Activated CD4-positive, alpha-beta T cell treated with anti-CD3 and anti-CD28 coated beads, Interleukin-10, Interleukin-2, amounts not matched to agents 100 ng/mL and 50 ng/mL, durations not matched to agents 16 hours and 8 hours (primary cell): ENCODE measurements around the gene CREB5.

Experiments
- DNase-seq: peaks from one replicate; pipeline ENCODE4 v3.0.0-alpha.2; 2020

The CREB5 gene

GRCh38 chr7:28695300-28696295 lies 283.3 kb downstream of the CREB5 start:
- DNase-seq, result no peak

- no peak for DNase-seq
Measured at GRCh38 chr7:28697913-28698563, 285.7 kb downstream of the CREB5 start.

DNA sequence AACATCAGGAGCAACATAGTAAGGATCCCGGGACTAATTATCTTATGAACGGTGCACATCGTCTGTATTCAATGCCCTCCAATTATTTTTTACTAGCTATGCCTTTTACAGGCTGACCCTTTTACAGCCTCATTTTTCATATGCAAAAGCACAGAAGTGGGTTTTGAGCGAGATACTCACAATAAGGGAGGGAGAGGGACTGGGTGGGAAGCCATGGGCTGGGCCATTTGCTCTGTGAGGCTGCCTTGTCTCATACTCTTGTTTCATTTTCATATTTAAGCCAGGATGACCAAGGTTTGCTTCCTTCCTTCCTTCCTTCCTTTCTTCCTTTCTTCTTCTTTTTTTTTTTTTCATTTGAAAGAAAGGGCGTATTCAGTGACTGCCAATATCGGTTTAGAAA lies 286.5 kb downstream of the CREB5 start:
- no peak for DNase-seq

DNA sequence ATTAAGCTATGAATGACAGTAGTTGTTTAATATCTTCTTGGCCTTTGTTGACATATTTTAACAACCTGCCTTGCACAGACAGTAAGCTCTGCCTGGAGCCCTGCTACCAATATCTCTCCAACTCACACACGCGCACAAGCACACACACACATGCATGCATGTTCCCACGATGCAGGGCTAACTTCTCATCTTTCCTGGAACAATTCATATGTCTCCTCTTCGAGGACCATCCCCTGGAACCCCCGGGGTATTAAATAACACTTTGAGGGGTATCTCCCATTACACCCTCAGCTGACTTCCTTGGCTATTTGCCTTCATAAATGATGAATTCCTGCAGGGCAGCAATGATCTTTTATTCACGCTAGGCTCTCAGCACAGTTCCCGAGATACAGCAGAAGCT lies 287.8 kb downstream of the CREB5 start:
- no peak for DNase-seq

GRCh38 chr7:28700790-28701203 lies 288.5 kb downstream of the CREB5 start:
- no peak for DNase-seq

DNA sequence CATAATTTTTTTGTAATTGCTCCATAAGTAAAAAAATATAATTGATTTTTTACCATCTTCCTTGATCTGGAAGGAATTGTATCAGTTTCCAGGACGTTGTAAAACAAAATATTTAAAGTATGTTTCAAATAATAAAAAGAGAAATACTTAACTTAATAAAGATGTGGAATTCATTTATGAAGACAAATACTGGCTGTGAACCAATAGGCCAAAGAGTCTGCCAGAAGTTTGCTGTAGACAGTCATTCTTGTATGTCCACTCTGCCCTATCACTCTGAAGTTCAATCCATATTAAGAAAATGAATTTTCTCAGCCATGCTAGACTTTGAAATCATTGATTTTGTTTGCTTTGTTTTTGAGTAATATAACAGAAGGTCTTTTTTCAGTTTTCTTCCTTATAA lies 289.4 kb downstream of the CREB5 start:
- DNase-seq, result no peak

GRCh38 chr7:28702171-28702570 lies 289.9 kb downstream of the CREB5 start:
- DNase-seq, result no peak

DNA sequence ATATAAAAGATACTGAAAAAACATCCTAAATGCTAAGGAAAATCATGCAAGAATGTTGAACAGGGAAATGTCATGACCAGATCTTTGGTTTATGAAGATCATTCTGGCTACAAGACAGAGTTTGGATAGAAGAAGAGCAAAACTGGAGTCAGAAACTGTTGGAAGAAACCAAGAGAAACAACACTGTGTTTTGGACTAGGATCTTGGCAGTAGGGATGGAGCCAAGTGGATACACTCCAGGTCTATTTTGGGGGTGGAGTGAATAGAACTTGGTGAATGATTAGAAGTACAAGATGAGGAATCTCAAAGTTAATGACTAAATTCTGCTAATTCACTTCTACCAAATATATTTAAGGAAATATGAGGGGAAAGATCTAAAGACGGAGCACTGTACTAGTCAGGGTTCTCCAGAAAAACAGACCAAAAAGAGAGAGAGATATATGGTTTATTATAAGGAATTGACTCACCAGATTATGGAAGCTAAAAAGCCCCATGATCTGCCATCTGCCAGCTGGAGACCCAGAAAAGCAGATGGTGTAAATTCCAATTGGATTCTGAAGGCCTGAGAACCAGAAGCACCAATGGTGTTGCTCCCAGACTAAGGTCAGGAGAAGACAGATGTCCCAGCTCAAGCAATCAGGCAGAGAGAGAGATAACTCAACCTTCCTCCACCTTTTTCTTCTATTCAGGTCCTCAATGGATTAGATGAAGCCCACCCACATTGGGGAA lies 290.9 kb downstream of the CREB5 start:
- no peak for DNase-seq

GRCh38 chr7:28704706-28705105 lies 292.4 kb downstream of the CREB5 start:
- DNase-seq, result no peak

DNA sequence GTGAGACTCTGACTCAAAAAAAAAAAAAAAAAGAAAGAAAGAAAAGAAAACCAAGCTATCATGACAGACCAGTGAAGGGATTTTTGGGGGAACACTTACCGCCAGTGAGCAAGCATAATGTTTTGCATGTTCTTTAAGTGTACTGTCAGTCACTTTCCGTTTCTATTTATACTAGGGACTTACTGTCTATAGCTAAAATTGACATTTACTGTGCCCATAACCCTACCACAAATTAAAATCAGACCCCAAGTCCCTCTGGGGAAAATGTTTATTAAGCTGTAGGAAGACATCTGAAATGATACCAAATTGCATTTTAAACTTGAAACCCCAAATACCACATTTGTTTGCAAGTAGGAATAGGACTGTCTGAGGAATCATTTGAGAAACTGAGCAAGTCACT lies 293.0 kb downstream of the CREB5 start:
- no peak for DNase-seq

DNA sequence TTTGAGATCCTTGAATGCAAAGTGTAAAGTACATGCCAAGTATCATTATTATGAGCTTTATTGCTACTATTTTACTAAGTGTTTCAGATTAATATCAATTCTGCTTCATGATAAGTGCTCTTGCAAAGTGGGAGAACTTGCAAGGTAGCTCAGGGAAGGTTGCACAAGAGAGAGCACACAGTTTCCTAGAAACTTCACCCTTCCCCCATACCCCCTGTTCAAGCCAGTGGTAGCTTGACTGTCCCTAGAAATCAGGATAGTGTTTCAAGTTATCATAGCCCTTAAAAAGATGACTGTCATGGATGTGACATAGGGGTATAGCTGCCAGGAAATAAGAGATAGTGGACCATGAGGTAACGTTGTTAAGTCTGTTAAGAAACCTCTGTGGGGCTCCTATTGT lies 294.3 kb downstream of the CREB5 start:
- DNase-seq, result no peak

DNA sequence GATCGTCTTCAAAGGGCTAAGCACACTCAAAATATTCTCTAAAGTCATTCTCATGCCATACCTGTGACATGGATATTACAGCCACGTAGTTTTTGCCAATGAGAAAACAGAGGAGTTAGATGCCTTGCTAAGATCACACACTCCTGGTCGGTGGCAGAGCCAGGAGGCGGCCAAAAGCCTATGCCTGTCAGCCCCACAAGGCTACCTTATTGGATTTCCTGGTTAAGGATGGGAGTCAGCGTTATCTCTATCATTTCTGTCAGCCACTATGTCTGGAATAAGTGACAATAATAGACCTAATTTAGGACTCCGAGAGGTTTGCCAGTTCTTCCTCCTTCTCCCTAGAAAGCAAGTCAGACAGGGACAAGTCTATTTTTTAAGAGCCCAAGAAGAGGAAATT lies 295.0 kb downstream of the CREB5 start:
- no peak for DNase-seq

GRCh38 chr7:28708033-28708951 lies 296.0 kb downstream of the CREB5 start:
- no peak for DNase-seq

DNA sequence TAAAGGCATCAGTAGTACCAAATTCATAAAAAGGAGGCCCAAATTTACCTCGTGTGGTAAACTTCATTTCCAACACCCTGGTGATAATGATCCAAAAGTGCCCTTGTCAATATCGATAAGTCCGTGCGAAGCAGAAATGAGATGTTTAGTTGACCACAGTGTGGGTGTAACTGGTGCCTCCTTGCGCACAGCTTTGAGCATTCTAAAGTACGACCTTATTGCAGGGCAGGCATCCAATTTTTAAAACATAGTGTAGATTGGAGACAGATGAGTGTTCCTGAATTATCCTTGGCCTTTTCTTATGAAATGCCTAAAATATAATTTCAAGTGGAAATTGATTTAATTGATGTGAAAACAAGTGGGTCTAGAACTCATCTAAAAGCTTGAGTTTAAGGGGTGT lies 297.4 kb downstream of the CREB5 start:
- no peak for DNase-seq

- no peak for DNase-seq
Measured at GRCh38 chr7:28711114-28711513, 298.8 kb downstream of the CREB5 start.

DNA sequence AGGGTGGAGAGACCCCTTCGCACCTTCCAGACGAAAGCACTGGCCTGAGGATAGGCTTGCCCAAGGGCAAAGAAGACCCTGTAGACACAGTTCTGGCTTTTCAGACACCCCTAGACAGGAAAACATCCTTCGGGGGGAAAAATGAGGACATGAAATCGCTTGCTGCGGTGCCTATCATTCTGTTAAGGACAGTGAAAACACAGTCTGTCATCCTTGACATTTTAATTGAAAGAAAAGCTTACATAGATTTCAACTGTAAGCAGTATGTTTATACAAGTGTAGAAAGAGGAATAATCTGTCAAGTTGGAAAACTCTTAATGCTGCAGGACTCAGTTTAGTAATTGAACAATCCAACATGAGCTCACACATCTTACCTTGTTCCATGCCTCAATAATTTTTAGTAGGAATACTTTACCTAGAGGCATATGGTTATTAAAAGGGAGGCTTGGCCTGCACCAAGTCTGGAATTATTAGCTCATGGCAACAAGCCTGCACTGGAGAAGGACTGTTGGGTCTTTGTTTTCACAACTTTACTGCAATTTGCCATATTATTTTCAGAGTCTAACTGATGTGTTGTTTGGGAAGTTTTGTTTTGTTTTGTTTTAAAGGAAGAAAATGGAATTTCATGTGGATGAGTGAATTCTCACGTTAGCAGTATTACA lies 302.3 kb downstream of the CREB5 start:
- no peak for DNase-seq

GRCh38 chr7:28717445-28718054 lies 305.2 kb downstream of the CREB5 start:
- no peak for DNase-seq

DNA sequence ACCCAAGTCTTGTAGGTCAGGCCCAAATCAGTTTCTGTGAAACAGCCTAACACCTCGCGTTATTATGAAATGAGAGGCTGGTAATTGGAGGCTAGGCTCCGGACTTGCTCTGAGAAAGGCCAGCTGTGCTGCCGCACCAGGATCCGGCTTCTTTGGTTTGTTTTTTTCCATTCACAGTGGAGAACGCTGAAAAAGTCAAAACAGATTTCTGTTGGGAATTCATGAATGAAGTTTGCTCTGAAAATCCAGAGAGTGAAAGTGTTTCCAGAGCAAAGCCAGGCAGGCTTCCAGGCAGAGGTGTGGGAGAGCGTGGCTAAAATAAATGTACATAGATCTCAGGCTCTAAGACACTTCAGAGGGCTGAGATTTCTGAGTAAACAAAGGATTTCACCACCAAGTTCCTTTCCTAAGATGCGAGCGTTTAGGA lies 305.8 kb downstream of the CREB5 start:
- DNase-seq, result no peak

DNA sequence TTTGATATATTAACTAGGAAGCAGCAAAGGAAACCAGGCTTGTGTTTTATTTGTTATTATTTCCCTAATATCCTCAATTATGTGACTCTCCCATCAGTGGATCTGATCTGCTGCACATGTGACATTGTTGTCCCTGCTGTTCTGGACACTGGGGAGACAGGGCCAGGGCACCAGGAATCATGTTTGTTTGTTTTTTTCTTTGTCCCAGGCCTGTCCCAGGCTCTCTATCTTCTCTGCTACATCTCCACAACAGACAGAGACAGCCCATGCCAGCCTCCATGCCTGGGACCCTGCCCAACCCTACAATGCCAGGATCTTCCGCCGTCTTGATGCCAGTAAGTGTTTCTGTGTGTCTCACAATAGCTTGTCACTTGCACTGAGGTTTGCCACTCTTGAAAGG lies 306.2 kb downstream of the CREB5 start:
- DNase-seq, result no peak

DNA sequence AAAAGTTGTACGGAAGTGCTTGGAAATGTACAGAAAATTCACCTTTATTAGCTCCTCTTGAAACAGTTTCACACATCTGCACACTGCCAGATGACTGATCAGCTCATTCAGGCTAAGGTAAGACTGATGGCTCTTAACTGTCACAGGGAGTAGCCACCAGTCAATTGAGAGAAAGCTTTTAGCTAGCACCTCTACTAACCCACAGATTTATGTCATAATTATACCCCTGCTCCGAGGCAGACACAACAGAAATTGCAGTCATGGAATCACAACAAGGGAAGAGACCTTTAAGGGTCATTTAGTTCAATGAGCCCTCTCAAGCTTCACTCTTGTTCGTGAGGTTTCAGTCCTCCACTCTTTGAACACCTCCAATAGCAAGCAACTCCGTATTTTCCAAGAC lies 310.4 kb downstream of the CREB5 start:
- no peak for DNase-seq

- no peak for DNase-seq
Measured at GRCh38 chr7:28723336-28723735, 311.0 kb downstream of the CREB5 start.
